Astrocyte of the spinal cord (primary cell): Measurements from ENCODE around the gene TENT4A.
"Not testable (repeated sequence)": the region's sequence is repeated elsewhere in the genome, so short reads cannot be mapped to it uniquely, and the experiment has no call there.

ENCODE experiments used
- DNase-seq: peaks from one replicate; pipeline ENCODE4 v3.0.0; 2011; ENCODE audit warnings: low read depth, low spot score
- H3K4me3 ChIP-seq: 2 replicates; pipeline ENCODE4 v1.5.1; 2011; ENCODE audit warnings: low read depth, mild to moderate bottlenecking, low read length, moderate library complexity
- CTCF ChIP-seq: IDR thresholded peaks from 2 replicates; pipeline ENCODE4 v1.5.1; 2012; ENCODE audit warnings: low read depth, mild to moderate bottlenecking, low read length, inconsistent platforms
- in situ Hi-C: cut with HindIII; loops from 2 replicates; pipeline ENCODE4 v1.10.0; 2017; ENCODE audit warnings: low sequenced_read_pairs

The TENT4A gene

GRCh38 chr5:6713274-6714225 lies at the start of gene TENT4A:
TENT4A (plus strand) TSS chr5:6713432; CDS start chr5:6713984, 552 bp downstream.
- TF ChIP-seq CTCF: no peak
- no peak for DNase-seq
- H3K4me3 ChIP-seq: peak within 1 kb of the TSS; percentile 69
- in situ Hi-C loops: no loop called here

GRCh38 chr5:6666762-6667161 lies 46.5 kb upstream of the TENT4A start:
- in situ Hi-C loops: no loop called here

GRCh38 chr5:6667648-6668047 lies 45.6 kb upstream of the TENT4A start:
- no peak for TF ChIP-seq CTCF
- H3K4me3 ChIP-seq: no peak overlapping the region
- in situ Hi-C loops: no loop called here
- DNase-seq: no peak

More at GRCh38 chr5:6666762-6667161, 46.5 kb upstream of the TENT4A start:
- H3K4me3 ChIP-seq: no peak overlapping the region
- TF ChIP-seq CTCF: no peak
- DNase-seq: no peak

- DNase-seq, in situ Hi-C loops, H3K4me3 ChIP-seq: not testable (repeated sequence)
Observed at GRCh38 chr5:6668717-6669116, 44.5 kb upstream of the TENT4A start.

- TF ChIP-seq CTCF: no peak
- in situ Hi-C loops: no loop called here
- no peak overlapping the region for H3K4me3 ChIP-seq
- DNase-seq: no peak
Observed at GRCh38 chr5:6673031-6673430, 40.2 kb upstream of the TENT4A start.

- DNase-seq: no peak
- in situ Hi-C loops: no loop called here
- no peak for TF ChIP-seq CTCF
Observed at GRCh38 chr5:6673963-6674362, 39.3 kb upstream of the TENT4A start.

GRCh38 chr5:6674421-6674820 lies 38.8 kb upstream of the TENT4A start:
- no peak overlapping the region for H3K4me3 ChIP-seq
- no peak for DNase-seq
- in situ Hi-C loops: no loop called here
- TF ChIP-seq CTCF: no peak

More at GRCh38 chr5:6673963-6674362, 39.3 kb upstream of the TENT4A start:
- H3K4me3 ChIP-seq: no peak overlapping the region
